GM19463 (cell line): ENCODE data around the gene ZNF845.
"Not testable (repeated sequence)": the region's sequence is repeated elsewhere in the genome, so short reads cannot be mapped to it uniquely, and the experiment has no call there.

Experiments used
- ATAC-seq: cut with Tn5 transposase; IDR thresholded peaks from one replicate; pipeline ENCODE4 v1.9.1; 2021; ENCODE audit warnings: mild to moderate bottlenecking, moderate library complexity; ENCODE audit not compliant: unreplicated experiment

ZNF845 gene

DNA sequence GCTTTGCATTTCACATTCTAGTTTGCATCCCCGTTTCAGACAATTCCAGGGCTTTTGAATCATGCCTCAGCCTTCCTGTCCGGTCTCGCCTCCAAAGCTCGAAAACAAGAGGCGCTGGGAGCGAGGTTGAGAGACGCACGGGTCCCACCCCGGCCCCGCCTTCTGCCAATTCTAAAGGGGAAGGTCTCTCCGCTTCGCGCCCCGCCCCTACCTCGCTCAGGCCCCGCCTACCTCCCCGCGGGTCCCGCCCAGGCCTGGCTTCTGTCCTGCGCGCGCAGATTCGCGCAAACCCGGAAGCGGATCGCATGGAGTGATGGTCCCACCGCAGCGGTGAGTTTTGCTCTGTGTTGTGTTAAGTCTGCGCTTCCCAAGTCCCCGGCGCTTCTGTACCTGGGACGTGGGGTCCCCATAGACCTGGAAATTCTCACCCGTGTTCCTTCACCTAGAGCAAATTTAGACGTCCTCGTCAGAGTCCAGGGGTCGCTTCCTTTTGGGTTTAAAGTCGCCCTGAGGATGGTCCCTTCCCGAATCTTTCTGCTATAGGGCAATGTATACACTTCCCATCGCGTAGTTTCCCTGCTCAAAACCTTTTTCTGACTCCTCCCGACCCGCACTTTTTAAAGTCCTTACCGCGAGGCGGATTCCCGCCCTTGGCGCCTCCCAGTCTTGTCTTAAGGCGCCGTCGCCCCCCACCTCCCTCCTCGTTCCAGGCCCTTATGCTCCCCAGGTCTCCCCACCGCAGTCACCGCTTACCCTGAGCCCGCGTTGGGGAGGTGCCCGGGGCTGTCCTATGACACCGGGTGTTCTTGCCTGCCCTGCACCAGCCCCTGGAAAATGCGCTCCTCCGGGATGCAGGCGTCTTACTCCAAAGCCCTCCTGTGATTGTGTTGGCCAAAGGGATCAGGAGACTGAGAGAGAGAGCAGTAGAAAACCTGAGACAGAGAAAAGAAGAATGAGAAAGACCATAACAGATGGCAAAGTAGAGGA is at the start of gene ZNF845:
Gene ZNF845 (plus strand): TSS at position 287 of the 987 bp plus-strand sequence. CDS start 7,559 bp downstream, outside the sequence.
- peak; percentile 100 for ATAC-seq

DNA sequence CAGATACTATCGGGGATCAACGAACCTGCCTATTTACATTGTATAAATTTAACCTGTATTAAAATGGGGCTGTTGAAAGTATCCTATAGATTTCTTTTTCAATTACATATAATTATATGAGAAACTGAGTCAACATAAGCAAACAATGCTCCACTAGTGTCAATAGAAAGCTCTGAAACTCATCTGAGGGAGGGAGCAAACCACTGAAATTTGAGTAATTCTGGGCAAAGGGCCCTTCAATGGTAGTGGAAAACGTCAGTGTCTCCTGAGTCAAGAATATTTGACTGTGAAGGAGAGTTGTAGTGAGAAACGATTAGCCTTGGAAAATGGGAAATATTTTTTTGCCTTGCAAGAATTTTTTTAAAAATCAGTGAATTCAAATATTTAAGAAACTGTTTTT is 48.5 kb upstream of the ZNF845 start:
- ATAC-seq: no peak

DNA sequence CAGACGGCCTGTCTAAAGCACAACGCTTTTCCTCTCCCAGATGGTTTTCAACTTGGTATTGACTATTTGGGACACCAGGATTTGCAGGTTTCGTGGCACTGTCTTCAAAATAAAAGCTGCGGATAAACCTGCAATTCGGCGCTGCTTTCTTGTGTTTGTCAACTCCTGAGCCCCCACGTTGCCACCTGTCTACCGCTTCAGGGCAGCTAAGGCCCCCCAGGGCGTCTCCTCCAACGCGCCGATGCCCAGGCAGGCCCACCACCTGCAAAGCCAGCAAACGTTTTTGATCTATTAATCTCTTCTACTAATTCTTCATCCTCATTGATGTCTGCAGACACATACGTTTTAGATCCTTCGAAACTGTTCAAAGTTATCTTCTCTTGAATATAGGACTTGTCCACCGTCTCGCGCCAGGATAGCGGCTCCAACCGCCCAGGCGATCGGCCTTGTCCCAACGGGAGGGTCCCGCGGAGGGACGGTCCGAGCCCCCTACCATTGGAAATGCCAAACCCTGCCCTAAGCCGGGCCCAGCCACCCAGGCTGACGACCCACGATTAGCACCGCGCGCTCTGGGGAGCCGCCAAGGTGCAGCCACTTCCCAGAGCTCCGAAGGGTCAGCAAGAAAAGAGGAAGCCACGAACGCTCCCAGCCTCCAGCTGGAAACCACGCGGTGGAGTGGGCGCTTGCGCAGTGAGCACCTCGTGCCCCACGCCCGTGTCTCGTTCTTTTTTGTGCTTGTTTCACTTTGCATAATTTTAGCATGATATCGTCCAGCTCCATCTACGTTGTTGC is 42.6 kb upstream of the ZNF845 start:
- no peak for ATAC-seq

DNA sequence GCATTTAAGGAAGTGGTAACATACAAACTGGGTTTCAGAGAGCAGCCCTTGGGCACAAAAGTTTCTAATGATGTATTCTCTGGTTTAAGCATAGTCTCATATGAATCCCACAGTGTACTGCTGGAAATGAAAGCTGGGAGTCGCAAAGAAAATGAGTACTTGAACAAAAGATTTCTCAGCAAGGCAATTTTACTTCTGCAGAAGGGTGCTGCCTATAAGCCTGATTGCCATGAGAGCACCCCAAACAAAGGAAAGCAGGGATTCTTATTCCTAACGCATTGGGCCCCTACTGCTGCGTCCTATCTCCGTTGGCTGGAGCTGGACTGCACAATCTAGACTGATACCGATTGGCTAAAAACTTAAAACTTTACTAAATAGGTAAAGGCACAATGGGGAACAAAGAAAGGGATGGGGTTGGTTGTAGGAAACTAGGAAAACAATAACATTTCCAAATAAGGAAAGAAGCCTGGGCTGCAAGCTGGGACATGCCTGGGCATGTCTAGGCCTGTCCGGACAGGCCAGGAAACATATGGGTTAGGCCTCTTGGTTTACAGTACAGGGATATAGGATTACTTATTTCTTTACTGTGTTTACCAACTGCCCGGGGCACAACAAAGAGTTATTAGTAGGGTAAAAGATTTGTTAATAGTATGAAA is 38.6 kb upstream of the ZNF845 start:
- ATAC-seq: no peak

DNA sequence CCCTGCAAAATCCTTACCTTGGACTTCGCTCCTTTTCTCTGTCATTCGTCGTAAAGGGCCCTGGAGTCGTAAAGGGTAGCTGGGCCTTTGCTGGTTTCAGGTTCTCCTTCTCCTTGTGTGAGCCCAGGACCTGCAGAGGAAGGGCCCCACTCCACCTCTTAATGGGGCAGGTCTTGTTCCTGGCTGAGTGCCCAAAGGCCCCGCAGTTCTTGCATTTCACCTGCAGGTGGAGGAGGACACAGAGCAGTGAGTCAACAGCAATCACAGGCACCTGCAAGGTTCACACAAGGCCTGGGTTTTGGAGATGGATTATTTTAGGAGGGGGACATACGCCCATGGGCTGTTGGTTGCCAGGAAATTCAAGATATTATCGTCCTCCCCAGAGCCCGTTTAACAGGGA is 32.2 kb upstream of the ZNF845 start:
- not testable (repeated sequence) for ATAC-seq

DNA sequence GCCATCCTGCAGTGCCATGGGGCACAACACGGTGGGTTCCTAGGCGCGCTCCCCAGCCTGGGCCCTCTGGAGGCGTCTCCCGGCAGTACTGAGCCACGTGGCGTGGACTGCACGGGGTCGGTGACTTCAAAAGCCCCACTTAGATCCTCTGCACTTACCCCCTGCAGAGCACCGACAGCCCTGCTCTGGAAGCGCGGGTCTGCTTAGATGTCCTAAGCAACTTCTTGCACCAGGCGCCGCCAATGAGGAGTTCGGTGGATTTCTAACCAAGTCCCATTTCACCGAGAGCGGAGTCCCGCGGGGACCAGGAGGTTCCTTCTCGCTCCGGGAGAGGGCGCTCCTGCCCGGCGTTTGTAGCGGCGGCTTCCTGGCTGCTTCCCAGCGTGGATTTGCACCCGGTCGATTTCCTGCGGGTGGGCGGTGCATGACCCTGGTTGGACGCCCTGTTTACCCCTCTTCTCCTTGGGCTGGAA is 25.2 kb upstream of the ZNF845 start:
- ATAC-seq: no peak

DNA sequence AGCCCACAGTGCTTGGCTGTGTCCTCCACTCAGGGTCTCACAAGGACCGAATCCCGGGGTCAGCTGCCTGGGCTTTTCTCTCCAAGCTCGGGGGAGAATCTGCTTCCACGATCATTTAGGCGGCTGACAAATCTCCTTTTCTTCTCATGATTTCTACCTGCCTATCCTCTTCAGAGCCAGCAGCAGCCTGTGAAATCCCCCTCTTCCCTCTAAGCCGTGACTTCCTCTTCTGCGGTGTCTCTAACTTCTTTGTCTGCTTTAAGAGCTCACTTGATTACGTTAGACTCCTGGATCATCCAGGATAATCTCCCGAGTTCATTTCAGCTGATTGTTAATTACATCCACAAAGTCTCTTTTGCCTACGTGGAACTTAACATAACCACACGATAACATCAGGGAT is 22.5 kb upstream of the ZNF845 start:
- no peak for ATAC-seq

DNA sequence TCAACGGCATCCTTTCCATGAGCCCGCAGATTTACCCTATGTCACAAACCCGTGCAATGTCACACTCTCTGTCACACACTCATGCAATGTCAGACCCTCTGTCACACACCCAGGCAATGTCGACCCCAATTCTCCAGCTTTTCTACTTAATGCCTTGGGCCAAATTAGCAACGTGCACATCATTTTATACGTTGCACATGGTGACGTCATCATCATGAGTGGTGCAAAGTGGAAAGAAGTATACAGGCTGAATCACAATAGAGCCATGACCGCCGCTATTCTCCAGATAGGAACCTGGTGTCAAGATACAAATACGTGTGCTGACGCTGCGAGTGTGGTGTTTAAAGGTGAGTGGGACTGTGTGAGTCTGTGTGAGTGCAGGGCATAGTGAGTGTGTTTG is 21.7 kb upstream of the ZNF845 start:
- no peak for ATAC-seq

DNA sequence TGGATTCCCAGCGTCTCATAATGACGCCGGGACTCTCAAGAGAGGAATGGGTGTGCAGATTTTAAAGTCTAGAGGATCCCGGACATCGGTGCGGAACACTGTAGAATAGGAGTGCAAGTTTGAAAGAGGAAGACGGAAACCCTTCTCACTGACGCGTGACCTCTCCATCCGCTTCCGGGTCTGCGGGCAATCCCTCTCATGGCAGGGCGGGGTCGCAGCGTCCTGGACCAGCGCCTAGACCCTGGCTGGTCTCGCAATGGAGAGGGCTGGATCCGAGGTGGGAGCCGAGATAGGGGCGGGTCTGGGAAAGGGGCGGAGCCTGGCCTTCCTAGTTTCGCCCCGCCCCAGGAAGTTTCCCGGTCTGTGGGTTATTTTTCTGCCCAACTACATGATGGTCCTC is 4.6 kb upstream of the ZNF845 start:
- ATAC-seq: no peak

DNA sequence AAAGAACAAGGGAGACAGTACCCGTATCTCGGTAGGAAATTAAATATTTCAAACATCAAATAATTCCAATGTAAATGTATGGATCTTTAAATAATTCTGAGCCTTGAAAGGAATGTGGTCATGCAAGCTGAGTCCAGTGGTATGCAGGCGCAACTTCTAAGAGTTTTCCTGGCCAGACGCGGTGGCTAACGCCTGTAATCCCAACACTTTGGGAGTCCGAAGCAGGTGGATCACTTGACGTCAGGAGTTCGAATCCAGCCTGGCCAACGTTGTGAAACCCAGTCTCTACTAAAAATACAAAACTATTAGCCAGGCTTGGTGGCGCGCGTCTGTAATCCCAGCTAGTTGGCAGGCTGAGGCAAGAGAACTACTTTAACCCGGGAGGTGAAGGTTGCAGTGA is 1.1 kb upstream of the ZNF845 start:
- ATAC-seq: no peak

DNA sequence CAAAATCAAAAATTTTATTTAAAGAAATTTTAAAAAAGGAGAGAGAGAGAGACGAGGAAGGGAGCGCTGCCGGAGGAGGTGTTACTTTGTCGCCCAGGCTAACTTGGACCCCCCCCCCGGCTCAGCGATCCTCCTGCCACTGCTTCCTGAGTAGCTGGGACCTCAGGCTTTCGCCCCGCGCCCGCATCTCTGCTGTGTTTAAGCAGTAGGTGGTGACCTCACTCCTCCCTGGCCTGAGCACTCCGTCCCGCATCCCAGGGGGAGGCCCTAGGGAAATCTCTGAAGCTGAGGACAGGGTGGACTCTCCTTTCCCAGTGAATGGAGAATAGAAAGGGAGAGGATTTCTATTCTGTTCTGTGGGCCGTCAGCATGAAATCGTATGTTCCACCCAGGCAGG is 485 bp upstream of the ZNF845 start:
- peak; percentile 13 for ATAC-seq

DNA sequence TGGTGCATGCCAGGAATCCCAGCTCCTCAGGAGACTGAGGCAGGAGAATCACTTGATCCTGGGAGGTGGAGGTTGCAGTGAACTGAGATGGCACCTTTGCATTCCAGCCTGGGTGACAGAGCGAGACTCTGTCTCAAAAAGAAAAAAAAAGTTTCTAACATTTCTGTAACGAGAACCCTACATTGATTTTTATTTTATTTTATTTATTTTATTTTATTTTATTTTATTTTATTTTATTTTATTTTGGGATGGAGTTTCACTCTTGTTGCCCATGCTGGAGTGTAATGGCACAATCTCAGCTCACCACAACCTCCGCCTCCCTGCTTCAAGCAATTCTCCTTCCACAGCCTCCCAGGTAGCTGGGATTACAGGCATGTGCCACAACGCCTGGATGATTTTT is 10.9 kb downstream of the ZNF845 start:
- not testable (repeated sequence) for ATAC-seq

DNA sequence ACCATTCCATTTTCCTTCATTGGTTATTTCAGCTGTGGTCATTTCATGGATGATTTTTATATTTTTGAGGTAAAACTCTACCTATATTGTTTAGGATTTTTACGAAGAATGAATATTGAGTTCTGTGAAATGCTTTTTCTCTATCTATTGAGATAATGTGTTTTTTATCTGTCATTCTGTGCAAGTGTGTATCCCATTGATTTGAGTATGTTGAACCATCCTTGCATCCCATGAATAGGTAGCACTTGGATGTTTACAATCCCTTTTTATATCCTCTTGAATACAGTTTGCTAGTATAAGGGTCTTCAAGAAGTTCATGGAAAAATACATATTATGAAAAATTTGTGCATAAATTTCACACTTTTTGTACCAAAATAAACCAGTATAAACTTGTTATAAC is 22.2 kb downstream of the ZNF845 start:
- ATAC-seq: no peak

DNA sequence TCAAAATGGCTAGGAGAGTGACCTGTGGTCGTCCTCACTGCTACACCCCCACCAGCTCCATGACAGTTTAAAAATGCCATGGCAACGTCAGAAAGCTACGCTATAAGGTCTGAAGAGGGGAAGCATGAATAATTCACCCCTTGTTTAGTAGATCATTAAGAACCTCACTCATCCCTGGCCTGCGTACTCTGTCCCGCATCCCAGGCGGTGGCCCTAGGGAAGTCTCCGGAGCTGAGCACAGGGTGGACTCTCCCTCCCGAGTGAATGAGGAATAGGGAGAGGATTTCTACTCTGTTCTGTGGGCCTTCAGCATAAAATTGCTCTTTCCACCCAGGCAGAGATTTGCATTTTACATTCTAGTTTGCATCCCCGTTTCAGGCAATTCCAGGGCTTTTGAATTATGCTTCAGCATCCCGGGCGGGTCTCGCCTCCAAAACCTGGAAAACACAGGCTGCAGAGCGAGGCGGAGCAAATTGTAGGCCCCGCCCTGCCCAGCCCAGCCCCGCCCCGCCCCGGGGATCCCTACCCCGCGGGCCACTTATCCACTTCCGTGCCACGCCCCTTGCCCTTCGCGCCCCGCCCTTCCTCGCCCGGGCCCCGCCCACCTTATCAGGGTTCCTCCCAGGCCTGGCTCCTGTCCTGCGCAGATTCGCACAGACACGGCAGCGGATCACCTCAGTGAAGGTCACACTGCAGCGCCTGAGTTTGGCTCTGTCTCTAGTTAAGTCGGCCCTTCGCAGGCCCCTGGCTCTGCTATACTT is 24.5 kb downstream of the ZNF845 start:
- no peak for ATAC-seq

DNA sequence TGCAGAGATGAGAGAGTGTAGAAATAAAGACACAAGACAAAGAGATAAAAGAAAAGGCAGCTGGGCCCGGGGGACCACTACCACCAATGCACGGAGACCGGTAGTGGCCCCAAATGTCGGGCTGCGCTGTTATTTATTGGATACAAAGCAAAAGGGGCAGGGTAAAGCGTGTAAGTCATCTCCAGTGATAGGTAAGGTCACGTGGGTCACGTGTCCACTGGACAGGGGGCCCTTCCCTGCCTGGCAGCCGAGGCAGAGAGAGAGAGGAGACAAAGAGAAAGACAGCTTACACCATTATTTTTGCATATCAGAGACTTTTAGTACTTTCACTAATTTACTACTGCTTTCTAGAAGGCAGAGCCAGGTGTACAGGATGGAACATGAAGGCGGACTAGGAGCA is 26.5 kb downstream of the ZNF845 start:
- not testable (repeated sequence) for ATAC-seq

DNA sequence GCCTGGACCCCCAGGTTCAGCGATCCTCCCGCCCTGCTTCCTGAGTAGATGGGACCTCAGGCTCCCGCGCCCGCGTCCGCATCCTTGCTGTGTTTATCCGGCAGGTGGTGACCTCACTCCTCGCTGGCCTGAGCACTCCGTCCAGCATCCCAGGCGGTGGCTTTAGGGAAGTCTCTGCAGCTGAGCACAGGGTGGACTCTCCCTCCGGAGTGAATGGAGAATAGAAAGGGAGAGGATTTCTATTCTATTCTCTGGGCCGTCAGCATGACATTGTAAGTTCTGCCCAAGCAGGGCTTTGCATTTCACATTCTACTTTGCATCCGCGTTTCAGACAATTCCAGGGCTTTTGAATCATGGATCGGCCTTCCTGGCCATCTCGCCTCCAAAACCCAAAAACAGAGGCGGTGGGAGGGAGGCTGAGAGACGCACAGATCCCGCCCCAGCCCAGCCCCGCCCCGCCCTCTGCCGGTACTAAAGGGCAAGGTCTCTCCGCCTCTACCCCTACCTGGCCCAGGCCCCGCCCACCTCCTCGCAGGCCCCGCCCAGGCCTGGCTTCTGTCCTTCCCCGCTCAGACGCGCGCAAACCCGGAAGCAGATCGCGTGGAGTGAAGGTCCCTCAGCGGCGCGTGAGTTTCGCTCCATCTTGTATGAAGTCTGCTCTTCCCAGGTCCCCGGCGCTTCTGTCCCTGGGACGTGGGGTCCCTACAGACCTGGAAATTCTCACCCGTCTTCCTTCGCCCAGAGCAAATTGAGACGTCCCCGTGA is 31.8 kb downstream of the ZNF845 start, which contains the start of gene ZNF525:
Gene ZNF525 (plus strand): TSS at position 572 of the 765 bp plus-strand sequence. CDS start 6,577 bp downstream, outside the sequence.
- ATAC-seq: peak; percentile 98

DNA sequence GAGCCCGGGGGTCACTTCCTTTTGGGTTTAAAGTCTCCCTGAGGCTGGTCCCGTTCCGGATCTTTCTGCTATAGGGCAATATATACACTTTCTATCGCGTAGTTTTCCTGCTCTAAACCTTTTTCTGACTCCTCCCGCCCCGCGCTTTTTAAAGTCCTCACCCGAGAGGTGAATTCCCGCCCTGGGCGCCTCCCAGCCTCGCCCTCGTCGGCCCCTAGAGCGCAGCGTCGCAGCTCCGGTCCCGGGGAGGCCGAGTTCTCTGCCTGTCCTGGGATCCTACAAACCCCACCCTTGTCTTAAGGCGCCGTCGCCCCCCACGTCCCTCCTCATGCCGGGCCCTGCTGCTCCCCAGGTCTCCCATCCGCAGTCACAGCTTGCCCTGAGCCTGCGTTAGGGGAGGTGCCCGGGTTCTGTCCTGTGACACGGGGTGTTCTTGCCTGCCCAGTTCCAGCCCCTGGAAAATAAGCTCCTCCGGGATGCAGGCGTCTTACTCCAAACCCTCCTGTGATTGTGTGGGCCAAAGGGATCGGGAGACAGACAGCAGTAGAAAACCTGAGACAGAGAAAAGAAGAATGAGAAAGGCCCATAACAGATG is 32.4 kb downstream of the ZNF845 start:
- ATAC-seq: peak; percentile 42

DNA sequence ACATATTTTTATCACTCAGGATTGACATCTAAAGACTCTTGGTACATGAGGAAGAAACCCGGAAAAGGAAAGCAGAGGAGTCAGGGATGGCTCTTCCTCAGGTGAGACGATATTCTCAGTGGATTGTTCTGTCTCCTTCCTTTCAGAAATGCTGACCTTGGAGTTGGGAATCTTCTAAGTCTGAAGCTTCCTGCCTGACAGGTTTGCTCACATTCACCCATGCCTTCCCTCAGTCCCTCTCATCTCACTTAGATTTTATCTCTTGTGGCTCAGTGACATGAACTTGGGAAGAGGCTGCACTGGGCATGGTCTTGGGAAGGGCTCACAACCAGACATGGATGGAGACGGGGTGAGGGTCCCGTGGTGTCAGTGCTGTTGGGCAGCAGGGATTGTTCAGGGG is 38.6 kb downstream of the ZNF845 start:
- no peak for ATAC-seq

DNA sequence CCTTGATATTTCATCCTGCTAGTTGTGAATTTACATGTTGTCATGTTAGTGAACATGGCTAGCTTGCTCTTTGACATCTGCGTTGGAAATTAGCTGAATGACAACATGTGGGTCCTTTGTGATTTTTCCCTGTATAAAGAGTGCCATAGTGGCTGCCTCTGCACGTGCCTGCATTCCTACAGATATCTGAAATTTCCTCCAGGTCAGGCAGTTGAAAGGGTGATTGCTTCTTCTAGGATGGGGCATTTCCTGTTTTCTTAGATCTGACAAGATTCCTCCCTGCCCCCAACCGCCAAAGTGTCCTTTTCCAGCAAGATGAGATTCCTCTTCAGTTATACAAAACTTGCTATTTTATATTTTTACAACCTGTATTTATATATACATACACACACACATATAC is 40.7 kb downstream of the ZNF845 start:
- no peak for ATAC-seq
